ENCODE measurements around the gene PSMC4.

PSMC4 gene

DNA sequence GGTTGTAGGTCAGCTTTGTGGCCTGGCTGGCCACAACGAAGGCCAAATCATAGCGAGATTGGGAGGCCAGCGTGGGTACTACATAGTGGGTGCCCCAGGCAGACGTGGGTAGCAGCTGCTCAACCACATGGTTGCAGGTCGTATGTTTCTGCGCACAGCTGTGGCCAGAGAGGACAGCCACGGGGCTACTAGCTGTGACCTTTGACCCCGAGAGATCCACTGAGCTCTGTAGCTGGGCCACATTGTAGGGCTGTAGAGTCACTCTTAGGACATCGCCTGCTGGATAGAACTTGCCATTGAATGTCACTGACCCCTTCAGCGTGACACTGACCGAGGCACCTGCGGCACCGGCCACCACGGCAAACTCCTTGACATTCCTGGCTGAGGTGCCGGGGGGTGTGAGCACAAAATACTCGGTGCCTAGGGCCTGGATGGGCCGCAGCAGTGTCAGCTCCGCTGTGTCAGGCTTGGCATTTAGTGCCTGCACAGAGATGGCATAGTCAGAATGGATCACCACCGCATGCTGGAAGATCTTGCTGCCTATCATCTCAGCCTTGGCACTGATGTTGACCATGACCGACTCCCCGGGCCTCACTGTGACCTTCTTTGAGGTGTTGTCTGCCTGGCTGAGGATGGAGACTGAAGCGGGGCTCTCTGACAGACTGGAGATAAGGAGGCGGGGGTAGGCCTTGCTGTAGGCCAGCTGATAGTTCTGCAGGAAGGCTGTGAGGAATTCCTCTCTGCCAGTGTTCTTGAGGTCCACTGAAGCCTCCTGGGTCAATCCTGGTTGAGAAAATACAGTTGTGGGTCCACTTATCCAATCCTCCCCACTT, 43.2 kb upstream of the PSMC4 start:
- no peak for DNase-seq (ENCODE audit: low read depth)
- H3K4me3 ChIP-seq (ENCODE audit: low read depth, low read length): no peak overlapping the region
- TF ChIP-seq CTCF (IDR thresholded peaks at IDR 0.05; ENCODE audit: low read depth, low read length, missing control alignments): no peak

- no peak overlapping the region for H3K4me3 ChIP-seq (ENCODE audit: low read depth, low read length)
- DNase-seq (ENCODE audit: low read depth): no peak
- no peak for TF ChIP-seq CTCF (IDR thresholded peaks at IDR 0.05; ENCODE audit: low read depth, low read length, missing control alignments)
Measured at GRCh38 chr19:39928357-39928725, 42.6 kb upstream of the PSMC4 start.

DNA sequence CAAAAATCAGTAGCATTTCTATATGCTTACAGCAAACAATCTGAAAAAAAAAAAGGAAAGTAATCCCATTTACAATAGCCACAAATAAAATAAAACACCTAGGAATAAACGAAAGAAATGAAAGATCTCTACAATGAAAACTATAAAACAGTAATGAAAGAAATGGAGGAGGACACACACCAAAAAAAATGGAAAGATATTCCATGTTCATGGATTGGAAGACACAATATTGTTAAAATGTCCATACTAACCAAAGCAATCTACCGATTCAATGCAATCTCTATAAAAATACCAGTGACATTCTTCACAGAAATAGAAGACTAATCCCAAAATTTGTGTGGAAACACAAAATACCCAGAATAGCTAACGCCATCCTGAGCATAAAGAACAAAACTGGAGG, 41.2 kb upstream of the PSMC4 start:
- no peak for DNase-seq (ENCODE audit: low read depth)
- no peak for TF ChIP-seq CTCF (IDR thresholded peaks at IDR 0.05; ENCODE audit: low read depth, low read length, missing control alignments)
- H3K4me3 ChIP-seq (ENCODE audit: low read depth, low read length): no peak overlapping the region

DNA sequence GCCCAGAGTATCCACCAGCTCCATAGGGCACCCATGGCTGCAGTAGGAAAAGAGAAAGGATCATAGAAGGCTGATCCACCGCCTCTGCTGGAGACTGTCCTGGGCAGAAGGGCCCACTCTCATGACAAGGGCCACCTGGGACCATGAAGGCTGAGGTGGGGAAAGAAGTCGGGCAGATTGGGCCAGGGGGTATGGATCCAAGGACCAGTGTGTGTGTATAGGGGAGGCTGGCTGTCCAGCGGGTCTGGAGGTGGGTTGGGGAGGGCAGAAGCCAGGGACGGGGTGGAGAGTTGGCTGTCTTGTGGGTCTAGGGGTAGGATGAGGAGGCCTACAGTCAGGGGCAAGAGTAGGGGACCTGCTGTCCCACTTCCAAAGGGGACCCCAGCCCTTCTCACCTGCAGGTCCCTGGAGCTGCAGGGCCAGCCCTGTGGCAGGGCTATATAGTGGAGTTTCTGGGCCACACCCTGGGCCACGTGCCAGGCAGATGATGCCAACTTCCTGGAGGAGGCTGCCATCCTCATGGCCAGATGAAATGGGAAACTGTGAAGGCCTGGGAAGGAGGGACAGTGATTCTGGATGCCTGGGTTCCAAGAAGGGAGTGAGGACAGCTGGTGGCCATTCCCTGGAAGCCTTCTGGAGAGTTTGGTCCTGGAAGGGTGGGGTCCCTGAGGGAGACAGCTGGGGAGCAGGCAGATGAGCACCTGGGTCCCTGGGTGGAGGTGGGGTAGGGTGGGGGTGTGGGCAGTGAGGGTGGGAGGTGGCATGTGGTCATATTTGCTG, 36.2 kb upstream of the PSMC4 start, which contains the start of gene FCGBP:
Gene FCGBP, minus strand, starts transcription at position 51 of the 780 bp plus-strand sequence.
- TF ChIP-seq CTCF (IDR thresholded peaks at IDR 0.05; ENCODE audit: low read depth, low read length, missing control alignments): no peak
- DNase-seq (ENCODE audit: low read depth): no peak
- H3K4me3 ChIP-seq (ENCODE audit: low read depth, low read length): no peak within 1 kb of the TSS

GRCh38 chr19:39935364-39935661, 35.7 kb upstream of the PSMC4 start:
- H3K4me3 ChIP-seq (ENCODE audit: low read depth, low read length): no peak overlapping the region
- DNase-seq (ENCODE audit: low read depth): no peak
- TF ChIP-seq CTCF (IDR thresholded peaks at IDR 0.05; ENCODE audit: low read depth, low read length, missing control alignments): no peak

GRCh38 chr19:39936020-39936419, 34.9 kb upstream of the PSMC4 start:
- DNase-seq (ENCODE audit: low read depth): no peak
- H3K4me3 ChIP-seq (ENCODE audit: low read depth, low read length): no peak overlapping the region
- TF ChIP-seq CTCF (IDR thresholded peaks at IDR 0.05; ENCODE audit: low read depth, low read length, missing control alignments): no peak

Data from GM12864 (cell line).